Endothelial cell of umbilical vein (primary cell): ENCODE measurements around the gene ANXA11.

ENCODE experiments used
- CTCF ChIP-seq, 2 donors: IDR thresholded peaks; 1 replicate in 1 of 2; 2 replicates in 1 of 2; pipeline ENCODE4 v1.5.1; 2011; ENCODE audit warnings: low read length in 2 of 2, mild to moderate bottlenecking in 2 of 2, moderate library complexity in 2 of 2, control low read depth in 1 of 2, inconsistent platforms in 1 of 2, low read depth in 1 of 2; ENCODE audit not compliant: insufficient read depth in 1 of 2; ENCODE audit errors: extremely low read depth in 1 of 2
- EZH2 ChIP-seq: IDR thresholded peaks from 2 replicates; pipeline ENCODE4 v1.6.1; 2012; ENCODE audit warnings: borderline replicate concordance, low read depth, mild to moderate bottlenecking, moderate library complexity, low read length, inconsistent platforms; ENCODE audit not compliant: severe bottlenecking
- JUN ChIP-seq: IDR thresholded peaks from 2 replicates; pipeline ENCODE4 v1.6.1; 2011; ENCODE audit warnings: borderline replicate concordance, low read depth; ENCODE audit not compliant: insufficient read length, insufficient read depth
- MAX ChIP-seq: IDR thresholded peaks from 2 replicates; pipeline ENCODE4 v1.6.1; 2011; ENCODE audit not compliant: insufficient read depth, insufficient read length
- MYC ChIP-seq: IDR thresholded peaks from one replicate; pipeline ENCODE4 v1.6.1; 2011; ENCODE audit warnings: mild to moderate bottlenecking, low read depth, low read length
- POLR2A ChIP-seq: IDR thresholded peaks from 2 replicates; pipeline ENCODE4 v1.6.1; 2012; ENCODE audit warnings: low read depth, mild to moderate bottlenecking, control low read depth, low read length
- POLR2AphosphoS5 ChIP-seq: IDR thresholded peaks from 2 replicates; pipeline ENCODE4 v1.6.1; 2012; ENCODE audit warnings: low read depth, mild to moderate bottlenecking, control low read depth, low read length, moderate library complexity; ENCODE audit not compliant: insufficient read depth

GRCh38 chr10:80200687-80201086 lies 4.7 kb downstream of the ANXA11 start:
- TF ChIP-seq EZH2 (no peak), CTCF (IDR thresholded peaks at IDR 0.05; ENCODE audit: extremely low read depth in 1 of 2, insufficient read depth in 1 of 2, low read depth in 1 of 2, low read length in 2 of 2) (no peak), MYC (no peak), POLR2AphosphoS5 (no peak), POLR2A (no peak), JUN (no peak), MAX (no peak)
